Activated T-helper 9 cell treated with anti-CD3 and anti-CD28 coated beads, Interleukin-2, amount 50 U/mL, for 16 hours (primary cell): Measurements from ENCODE around the gene VASN.

ENCODE experiments used
- DNase-seq: peaks from one replicate; pipeline ENCODE4 v3.0.0-alpha.2; 2020; ENCODE audit warnings: low read depth

The VASN gene

DNA sequence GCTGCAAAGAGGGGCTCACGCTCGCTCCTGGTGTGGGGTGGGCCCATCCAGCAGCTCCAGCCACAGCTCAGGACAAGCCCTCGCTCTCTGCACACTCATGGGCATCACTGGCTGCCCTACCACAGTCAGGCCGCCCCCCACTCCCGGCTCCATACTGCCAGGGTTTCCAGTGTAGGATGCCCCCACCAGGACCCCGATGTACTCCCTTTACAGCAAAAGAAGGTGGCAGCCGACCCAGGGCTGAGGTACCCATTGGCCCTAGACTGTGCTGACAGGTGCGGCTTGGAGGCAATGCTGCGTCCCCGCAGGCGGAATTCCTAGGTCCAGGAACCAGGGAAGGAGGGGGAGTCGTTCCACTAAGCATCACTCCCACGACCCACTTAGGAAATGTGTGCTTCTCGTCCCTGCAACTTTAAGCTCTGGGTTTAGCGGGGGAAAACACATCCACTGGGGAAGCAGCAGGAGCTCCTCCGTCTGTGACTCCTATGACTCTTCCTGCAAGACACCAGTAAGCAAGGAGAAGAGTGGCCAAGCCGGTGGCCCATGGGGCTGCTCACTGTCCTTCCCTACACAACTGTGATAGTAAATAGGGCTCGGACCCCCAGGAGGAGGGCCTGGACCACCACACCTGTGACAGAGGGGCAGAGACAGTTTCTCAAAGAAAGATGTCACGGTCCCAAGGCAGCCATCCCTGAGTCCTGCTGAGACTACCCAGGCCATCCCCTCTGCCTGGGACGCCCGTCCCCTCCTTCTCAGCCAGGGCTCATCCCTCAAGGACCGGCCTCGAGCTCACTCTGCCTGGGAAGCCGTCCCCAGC lies 31.7 kb downstream of the VASN start:
- no peak for DNase-seq

DNA sequence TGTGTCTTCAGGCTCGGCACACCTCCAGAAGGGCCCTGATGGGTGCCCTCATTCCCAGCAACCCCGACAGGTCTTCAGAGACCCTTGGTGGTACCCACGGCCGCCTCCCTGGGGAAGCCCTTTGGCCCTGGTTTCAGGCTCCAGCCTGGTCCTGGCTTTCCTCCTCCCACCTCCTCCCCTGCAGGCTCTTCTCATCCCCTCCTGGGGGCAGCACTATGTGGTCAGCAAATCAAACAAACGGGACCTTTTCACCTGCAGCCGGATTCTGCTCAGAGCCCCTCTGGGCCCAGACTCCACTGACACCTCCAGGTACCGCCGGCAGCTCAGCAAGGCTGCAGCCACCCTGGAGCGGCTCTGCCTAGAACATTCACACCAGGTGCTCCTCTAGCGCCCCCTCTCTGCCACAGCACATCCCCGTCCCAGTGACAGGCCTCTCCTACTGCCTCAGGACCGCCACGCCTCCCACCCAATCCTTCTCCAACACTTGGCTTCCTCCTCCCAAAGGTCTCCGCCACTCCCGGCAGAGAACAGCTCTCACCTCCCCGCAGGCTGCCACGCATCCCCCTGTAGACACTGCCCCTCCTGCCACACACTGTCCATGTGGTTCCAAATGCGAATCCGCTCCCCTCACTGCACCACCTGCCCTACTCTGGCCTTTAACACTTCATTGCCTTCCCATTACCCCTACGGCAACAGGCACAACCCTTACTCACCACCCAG lies 32.8 kb downstream of the VASN start:
- no peak for DNase-seq

DNA sequence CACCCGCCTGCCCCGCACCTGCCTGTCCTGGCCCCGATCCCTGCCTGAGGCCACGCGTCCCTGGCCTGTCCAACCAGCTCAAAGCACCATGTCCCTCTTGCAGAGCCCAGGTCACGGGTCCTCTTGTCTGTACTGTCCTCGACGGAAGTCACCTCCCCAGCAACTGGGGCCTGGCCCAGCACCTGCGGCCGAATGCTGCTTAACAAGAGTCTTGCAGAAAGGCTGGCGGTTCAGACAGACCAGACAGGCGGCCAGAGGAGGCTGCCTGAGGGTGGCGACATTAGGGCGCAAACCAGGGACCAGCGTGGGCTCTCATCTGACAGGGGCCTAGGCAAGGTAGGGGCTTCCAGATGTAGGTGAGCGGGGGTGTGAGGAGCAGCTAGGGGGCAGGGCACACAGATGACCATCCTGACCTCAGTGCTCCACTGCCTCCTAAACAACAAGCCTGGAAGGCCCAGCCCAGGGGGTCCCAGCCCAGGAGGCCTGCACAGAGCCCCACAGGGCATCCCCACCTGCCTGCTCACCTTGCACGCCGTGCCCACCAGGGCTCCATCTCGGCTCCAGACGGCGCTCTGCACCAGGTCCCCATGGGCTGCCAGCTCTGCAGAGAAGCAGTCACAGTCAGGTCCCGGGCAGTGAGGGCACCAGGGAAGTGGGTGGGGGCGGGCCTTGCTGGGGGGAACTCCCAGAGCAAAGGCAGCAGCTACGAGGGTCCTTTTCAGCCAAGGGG lies 33.5 kb downstream of the VASN start:
- DNase-seq: no peak

DNA sequence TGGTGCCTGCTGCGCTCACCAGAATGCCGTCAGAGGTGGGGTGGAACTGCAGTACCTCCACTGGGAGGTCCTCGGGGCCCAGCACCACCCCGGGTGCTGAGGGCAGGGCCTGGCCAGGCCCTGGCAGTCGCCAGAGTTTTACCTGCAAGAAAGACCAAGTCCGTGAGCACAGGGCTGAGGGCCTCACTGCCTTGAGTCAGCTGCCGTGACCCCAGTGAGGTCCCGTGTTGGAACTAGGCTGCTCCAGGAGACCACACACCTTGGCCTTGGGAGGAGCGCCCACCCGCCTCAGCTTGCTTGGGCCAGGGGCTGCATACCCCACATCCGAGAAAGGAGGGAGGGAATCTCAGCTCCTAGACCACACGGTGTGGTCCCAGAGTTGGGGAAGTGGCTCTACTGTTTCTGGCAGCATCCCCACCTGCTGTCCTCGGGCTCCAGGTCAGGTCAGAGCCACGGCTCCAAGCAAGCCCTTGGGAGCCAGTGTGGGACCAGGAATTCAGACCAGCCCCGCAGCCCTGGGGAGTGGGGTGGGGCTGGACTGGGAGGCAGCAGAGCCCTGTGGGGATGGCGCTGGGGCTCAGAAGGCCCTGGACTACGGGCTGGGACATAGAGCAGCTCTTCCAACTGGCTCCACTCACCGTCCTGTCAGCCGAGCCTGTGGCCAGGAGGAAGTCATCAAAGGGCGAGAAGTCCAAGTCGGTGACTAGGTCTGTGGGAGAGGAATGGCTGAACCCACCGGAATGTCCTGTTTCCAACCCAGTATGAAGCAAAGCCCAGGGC lies 36.1 kb downstream of the VASN start:
- DNase-seq: no peak

DNA sequence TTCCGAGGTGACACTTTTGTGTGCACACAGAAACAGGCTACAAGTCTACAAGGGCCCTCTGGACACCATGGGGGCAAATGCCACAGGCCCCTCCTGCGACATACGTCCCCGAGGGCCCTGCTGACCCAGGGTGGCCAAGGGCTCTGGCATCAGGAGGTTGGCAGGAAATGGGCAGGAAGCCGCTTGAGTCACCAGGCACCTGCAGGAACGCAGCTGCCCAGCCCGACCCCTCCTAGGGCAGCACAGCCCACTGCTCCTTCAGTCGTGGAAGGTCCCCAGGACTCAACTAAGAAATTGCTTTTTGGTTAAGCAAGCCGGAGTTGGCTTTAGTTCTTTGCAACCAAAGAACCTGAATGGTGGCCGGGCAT lies 36.7 kb downstream of the VASN start:
- no peak for DNase-seq

DNA sequence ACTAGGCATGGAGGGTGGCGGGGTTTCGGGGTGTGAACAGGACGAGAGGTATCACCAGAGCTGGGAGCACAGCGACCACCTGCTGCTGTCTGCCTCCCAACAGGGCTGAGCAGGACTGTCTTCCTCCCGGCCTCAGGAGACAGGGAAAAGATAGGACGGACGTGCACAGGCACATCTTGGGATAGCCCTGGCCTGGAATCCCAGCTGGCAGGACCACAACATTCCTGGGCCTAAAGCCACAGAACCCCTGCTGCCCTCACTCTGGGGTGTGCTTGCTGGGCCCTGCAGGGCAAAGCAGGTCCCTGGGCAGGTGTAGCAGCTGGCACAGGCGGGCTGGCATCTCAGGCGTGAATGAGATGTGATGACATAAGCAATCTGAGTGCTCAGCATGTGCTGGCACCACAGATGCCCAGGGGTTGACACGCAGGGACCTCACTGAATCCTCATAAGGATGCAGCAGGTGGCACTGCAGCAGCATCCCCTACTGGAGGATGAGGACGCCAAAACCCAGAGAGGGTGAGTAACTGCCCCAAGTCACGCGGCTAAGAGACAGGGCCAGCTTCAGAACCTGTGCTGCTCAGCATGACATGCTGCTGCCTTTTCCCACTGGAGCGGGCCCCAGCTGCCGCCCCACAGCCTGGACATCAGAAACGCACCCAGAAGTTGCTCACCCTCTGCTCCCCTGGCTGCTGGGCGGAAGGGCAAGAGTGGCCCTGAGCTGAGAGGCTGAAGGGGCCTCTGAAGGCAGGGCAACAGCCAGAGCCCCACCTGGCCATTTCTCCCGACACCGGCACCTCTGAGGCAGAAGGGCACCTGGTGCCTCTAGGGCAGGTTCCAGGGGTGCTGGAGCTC lies 37.7 kb downstream of the VASN start:
- DNase-seq: no peak

DNA sequence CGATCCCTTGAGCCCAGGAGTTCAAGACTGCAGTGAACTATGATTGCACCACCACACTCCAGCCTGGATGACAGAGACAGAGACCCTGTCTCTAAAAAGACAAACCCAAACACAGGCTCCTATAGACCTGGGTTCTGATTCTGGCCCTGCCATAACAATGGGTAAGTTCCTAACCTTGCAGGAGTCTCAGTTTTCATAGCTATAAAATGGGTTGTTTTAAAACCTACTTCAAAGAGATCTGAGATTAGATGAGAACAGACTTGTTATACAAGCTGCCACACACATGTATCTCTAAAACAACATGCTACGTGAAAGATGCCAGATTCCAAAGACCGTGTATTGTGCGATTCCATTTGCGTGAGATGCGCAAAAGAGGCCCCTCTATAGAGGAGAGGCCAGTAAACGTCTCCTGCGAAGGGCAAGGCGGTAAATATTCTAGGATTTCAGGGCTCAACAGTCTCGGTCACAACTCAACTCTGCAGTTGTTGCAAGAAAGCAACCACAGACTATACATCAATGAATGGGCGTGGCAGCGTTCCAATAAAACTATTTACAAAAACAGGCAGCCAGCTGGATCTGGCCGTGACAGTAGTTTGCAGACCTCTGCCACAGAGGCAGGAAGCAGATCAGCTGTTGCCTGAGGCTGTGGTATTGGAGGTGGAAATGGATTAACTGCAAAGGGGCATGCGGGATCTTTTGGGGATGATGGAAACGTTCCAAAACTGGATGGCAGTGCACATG lies 38.9 kb downstream of the VASN start:
- DNase-seq: no peak

DNA sequence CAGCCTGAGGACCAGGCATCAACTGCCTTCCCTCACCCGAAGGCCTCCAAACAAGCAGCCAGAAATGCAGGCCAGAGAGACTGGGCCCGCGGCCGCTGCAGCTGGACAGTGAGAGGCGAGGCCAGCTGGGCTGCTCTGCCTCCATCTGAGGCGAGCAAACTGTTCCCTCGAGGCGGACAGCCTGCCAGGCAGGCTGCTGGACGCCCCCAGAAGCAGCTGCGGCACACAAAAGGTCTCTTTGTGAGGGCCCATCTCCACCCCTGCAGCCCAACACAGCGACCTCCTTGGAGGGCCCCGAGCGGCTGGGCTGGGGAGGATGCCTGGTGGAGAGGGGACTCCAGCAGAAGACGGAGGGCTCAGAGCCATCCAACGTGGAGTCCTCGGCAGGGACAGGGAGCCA lies 40.0 kb downstream of the VASN start:
- DNase-seq: no peak

DNA sequence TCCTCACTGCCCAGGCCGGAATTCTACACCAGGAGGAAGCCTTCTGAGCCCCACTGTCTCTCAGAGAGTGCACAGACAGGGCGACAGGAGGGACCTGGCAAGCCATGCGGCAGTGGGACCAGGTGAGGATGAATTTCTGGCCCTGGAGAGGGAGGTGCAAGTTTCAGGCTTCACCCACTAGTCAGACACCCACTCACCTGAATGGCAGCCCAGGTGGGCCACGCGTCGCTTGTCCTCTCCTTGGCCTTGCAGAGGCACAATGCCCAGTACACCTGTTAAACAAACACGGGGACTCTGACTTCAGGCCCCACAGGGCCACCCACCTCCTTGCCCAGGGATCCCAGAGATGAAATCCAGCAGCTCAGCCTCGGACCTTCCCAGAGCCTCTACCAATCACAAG lies 40.5 kb downstream of the VASN start:
- no peak for DNase-seq

DNA sequence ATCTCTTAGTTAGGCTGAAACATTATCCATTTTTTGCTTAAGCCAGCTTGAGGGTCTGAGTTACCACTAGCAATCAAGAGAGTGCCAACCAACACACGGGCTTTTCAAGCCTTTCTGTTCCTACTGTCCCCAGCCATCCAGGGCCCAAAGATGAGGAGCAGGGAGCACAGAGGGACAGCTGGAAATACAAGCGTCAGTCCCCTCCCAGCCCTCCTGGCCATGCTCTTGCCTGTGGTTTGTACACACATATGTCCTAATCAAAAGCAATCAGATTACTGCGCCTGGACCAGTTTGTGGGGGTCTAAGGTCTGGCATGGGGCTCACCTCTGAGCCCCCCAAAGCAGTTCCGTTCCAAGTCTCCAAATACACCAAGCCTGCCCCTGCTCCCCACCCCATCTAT lies 41.2 kb downstream of the VASN start:
- DNase-seq: no peak

DNA sequence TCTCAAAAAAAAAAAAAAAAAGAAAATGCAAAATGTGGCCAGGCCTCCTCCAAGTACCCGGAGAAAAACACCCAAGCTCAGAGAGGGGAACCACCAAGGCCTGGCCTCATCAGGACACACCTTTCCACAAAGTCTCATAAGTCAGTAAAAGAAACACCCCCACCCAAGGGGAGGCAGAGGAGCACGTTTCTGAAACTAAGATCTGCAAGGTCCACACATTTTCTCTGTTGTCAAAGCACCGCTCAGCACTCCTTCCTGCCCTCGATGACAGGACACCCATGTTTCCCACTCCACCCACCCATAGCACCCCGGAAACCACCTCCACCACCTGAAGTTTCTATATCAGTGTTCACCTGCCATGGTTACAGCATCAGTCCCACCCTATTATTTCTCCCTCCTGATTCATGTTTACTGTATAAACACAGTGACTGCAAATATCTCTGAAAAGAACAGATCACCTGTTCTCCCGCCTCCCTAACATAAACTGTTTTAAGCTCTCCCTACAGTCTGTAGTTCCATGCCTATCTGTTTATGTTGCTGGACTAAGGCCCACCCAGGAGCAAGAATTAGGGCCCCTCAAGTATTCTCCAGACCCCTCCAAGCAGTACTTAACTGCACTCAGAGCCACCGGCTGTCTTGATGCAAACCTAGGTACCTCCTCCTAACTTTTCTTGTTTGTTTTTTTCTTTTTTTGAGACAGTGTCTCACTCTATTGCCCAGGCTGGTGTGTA lies 42.7 kb downstream of the VASN start:
- peak; percentile 80 for DNase-seq

DNA sequence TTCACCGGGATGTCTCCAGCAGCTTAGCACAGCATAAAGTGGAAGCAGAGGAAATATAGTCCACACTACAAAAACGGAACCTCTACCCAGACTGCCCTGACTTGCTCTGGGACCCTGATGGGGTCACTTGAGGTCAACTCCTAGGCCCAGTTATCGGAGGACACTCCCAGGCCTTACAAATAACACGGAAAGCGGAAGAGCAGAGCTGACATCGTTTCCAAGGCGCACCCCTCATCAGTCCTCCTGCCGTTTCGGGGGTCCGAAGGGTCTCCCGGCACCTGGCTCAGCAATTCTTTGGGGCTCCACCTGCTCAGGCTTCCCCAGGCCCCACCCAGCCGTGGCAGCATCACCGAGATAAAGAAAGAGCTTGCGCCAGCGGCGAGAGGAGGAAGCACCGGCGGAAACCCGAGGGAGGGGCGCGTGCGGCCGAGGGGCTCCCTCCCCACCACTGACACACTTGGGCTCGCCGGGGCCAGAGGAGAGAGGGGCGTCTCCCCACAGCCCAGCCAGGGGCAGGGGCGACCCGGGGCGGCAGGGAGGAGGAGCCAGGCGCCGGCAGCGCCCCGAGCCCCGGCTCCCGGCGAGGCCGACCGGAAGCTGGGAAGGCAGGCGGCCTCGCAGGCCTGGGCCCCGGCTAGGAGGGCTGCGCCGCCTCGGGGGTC lies 44.0 kb downstream of the VASN start:
- peak; percentile 46 for DNase-seq

DNA sequence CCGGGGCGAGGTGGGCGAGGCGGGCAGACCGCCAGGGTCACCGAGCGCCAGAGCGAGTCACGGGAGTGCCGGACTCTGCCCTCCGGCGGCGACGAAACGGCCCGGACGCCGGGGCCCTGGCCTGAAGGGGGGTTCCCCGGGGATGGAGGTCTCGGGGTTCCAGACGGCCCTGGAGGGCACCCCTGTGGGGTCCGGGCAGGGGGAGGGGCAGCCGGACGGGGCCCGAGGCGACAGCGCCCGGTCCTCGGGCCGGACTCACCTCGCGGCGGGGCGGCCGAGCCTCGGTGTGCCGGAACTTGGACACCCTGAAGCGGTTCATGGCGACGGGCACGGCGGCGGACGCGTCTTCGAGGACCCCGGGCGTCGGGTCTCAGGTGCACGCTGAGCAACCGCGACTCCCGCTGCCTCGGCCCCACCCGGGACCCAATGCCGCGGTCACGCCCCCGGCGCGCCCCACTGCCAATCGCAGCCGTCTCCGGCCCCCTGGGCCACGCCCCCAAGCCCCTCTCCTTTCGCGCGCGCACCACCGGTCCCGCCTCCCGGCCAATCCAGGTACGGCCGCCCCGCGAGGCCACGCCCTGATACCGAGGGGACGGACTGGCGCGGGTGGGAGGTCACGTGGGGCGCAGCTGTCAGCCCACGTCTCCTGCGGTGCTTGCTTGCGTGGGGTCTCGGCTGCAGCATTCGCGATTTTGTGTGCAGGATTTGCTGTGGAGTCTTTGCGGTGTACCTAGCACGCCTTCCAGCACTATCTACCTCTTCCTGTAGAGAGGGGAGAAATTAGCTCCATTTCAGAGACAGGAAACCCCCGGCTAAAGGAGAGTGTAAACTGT lies 44.8 kb downstream of the VASN start, which contains the start of gene CORO7:
Gene CORO7 (minus strand): TSS at position 397 of the 833 bp plus-strand sequence. CDS start 78 bp downstream, at position 319.
- DNase-seq: peak; percentile 98

DNA sequence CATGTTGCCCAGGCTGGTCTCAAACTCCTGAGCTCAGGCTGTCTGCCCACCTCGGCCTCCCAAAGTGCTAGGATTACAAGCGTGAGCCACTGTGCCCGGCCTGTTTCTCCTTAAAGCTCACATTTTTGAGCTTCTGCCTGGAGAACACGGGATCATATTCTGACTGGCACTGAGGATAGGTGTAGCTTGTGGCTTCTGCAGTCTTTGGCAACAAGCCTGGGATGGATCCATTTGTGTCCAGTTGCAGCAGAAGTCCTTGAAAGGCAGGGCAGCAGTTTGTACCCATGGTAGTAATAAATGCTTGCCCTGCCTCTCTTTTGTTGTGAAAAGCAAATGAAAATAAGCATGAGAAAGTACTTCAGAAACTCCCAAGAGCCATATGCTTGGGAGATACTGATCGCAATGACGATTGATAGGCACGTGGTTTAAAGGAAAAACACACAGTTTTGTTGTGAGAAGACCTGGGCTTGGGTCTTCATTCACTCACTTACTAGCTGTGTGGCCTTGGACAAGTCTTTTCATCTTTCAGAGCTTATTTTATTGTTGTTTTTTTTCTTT lies 47.8 kb downstream of the VASN start:
- no peak for DNase-seq

DNA sequence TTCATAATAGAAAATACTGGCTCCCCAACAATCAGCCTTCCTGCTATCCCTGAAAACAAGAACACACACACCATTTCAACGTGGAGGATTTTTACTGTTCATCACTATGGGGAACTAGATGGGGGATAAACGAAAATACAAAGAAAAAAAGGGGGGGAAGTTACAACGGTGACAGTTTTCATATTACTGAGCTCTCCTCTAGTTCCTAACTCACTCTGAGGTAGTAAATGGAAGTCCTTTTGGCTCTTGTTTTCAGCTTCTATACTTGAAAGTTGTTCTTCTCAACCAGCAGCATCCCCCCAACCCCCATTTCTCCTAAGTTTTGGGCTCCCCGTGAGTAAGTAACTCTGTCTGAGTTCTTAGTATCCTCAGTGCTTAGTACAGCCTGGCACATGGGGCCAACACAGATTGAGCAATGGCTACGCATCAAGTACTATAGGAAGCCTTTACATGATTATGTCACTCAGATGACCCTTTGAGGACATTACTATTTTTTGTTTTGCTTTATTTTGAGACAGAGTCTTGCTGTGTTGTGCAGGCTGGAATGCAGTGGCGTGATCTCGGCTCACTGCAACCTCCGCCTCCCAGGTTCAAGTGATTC lies 49.0 kb downstream of the VASN start:
- no peak for DNase-seq

DNA sequence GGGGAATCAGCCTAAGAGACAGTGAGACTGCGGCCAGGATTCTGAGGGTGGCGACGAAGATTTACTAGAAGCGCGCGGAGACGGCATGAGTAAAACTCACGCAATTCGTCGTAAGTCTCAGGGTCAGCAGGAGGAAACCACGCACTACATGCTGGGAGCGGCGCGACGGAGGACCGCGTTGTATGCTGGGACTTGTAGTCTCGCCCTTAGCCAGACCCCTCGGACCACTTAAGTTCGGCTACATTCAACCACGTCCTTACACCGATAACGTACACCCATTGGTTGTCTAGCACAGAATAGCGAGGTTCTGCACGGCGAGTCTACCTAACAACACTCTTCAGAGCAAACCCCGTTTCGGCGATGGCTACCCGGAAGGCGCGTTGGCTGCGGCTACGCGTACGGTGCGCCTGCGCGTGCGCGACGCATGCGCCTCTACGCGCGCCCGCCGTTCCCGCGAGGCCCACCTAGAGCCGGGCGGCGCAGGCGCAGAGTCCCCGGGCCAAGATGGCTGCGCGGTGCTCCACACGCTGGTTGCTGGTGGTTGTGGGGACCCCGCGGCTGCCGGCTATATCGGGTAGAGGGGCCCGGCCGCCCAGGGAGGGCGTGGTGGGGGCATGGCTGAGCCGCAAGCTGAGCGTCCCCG lies 53.9 kb downstream of the VASN start, which contains the start of gene DNAJA3:
Gene DNAJA3 (plus strand): TSS at position 491 of the 643 bp plus-strand sequence. CDS start 14 bp downstream, at position 505.
- DNase-seq: peak; percentile 90
